Astrocyte (in vitro differentiated cells and primary cell): ENCODE data around the gene FGFR3. TPM values are rescaled to one million over a fixed set of nuclear protein-coding genes. Genes with fewer than 3 reads are reported as not detected.

Source experiments
- DNase-seq: peaks from one replicate; pipeline ENCODE4 v3.0.0-alpha.2; 2010; ENCODE audit warnings: low read depth
- FAIRE-seq: peaks from 2 replicates; lab custom pipeline; 2011; peaks lifted over from hg19 to GRCh38; lab: Jason Lieb, UNC
- H2AFZ ChIP-seq: 2 replicates; pipeline ENCODE4 v1.6.0; 2012; ENCODE audit warnings: low read depth, low read length, inconsistent platforms
- H3K27ac ChIP-seq: 2 replicates; pipeline ENCODE4 v1.5.1; 2011; ENCODE audit warnings: low read depth, low read length, inconsistent platforms
- H3K27me3 ChIP-seq: 2 replicates; pipeline ENCODE4 v1.6.0; 2011; ENCODE audit warnings: low read length, inconsistent platforms; ENCODE audit not compliant: insufficient read depth
- H3K36me3 ChIP-seq: 2 replicates; pipeline ENCODE4 v1.5.1; 2011; ENCODE audit warnings: low read length, inconsistent platforms; ENCODE audit not compliant: insufficient read depth
- H3K4me1 ChIP-seq: 2 replicates; pipeline ENCODE4 v1.5.1; 2011; ENCODE audit warnings: low read length, inconsistent platforms; ENCODE audit not compliant: insufficient read depth
- H3K4me2 ChIP-seq: 2 replicates; pipeline ENCODE4 v1.6.0; 2012; ENCODE audit warnings: low read length, inconsistent platforms
- H3K4me3 ChIP-seq: 2 replicates; pipeline ENCODE4 v1.5.1; 2011; ENCODE audit warnings: low read depth, mild to moderate bottlenecking, low read length, inconsistent platforms; ENCODE audit not compliant: insufficient read depth
- H3K79me2 ChIP-seq: 2 replicates; pipeline ENCODE4 v1.6.0; 2012; ENCODE audit warnings: mild to moderate bottlenecking, low read length, inconsistent platforms; ENCODE audit not compliant: insufficient read depth
- H3K9ac ChIP-seq: 2 replicates; pipeline ENCODE4 v1.6.0; 2012; ENCODE audit warnings: mild to moderate bottlenecking, low read length, inconsistent platforms
- H3K9me3 ChIP-seq: 2 replicates; pipeline ENCODE4 v1.5.1; 2012; ENCODE audit warnings: low read depth, mild to moderate bottlenecking, low read length, inconsistent platforms; ENCODE audit not compliant: insufficient read depth
- H4K20me1 ChIP-seq: 2 replicates; pipeline ENCODE4 v1.6.0; 2012; ENCODE audit warnings: low read length, inconsistent platforms; ENCODE audit not compliant: insufficient read depth
- H3K27ac Mint-ChIP-seq: one replicate; pipeline ENCODE4 v1.8.0; 2021; ENCODE audit warnings: mild to moderate bottlenecking, mixed read lengths; ENCODE audit not compliant: unreplicated experiment
- H3K27me3 Mint-ChIP-seq: one replicate; pipeline ENCODE4 v1.8.0; 2021; ENCODE audit warnings: low read depth, mixed read lengths; ENCODE audit not compliant: unreplicated experiment
- H3K36me3 Mint-ChIP-seq: one replicate; pipeline ENCODE4 v1.8.0; 2021; ENCODE audit warnings: low read depth, mixed read lengths; ENCODE audit not compliant: unreplicated experiment
- H3K4me1 Mint-ChIP-seq: one replicate; pipeline ENCODE4 v1.8.0; 2021; ENCODE audit warnings: low read depth, mixed read lengths; ENCODE audit not compliant: unreplicated experiment
- H3K4me3 Mint-ChIP-seq: one replicate; pipeline ENCODE4 v1.8.0; 2021; ENCODE audit warnings: mild to moderate bottlenecking, moderate library complexity, mixed read lengths; ENCODE audit not compliant: unreplicated experiment
- H3K9me3 Mint-ChIP-seq: one replicate; pipeline ENCODE4 v1.8.0; 2021; ENCODE audit warnings: mild to moderate bottlenecking, mixed read lengths; ENCODE audit not compliant: unreplicated experiment
- CTCF ChIP-seq: IDR thresholded peaks from 2 replicates; pipeline ENCODE4 v1.5.1; 2011; ENCODE audit warnings: low read depth, mild to moderate bottlenecking, inconsistent platforms, low read length, moderate library complexity; ENCODE audit not compliant: insufficient read depth
- EZH2 ChIP-seq: IDR thresholded peaks from 2 replicates; pipeline ENCODE4 v1.6.1; 2012; ENCODE audit warnings: mild to moderate bottlenecking, low read length, inconsistent platforms; ENCODE audit not compliant: insufficient read depth
- total RNA-seq: library from RNA; stranded (reverse); gene quantifications from 2 replicates; pipeline ENCODE4 v1.2.1, GENCODE V29; 2021

The FGFR3 gene
- total RNA-seq, 1 donor from 2014 or later, result 3.9 TPM

GRCh38 chr4:1793940-1794808, 1.1 kb downstream of the FGFR3 start:
- Histone ChIP-seq H4K20me1 (peaks cover 10% of the 10 kb centered on the region), H3K27me3 (peaks cover 16% of the 10 kb centered on the region)
- DNase-seq, result no peak

GRCh38 chr4:1794809-1795298, 1.8 kb downstream of the FGFR3 start:
- H3K4me1 Mint-ChIP-seq, result no peaks in the 10 kb centered on the region
- H3K4me3 Mint-ChIP-seq, result no peak overlapping the region
- Histone ChIP-seq H3K9ac (no peak overlapping the region), H3K4me1 (no peaks in the 10 kb centered on the region), H3K36me3 (no peaks in the 10 kb centered on the region), H4K20me1 (peaks cover 10% of the 10 kb centered on the region), H3K79me2 (no peaks in the 10 kb centered on the region), H3K27ac (no peak overlapping the region), H3K4me3 (no peak overlapping the region), H2AFZ (no peak overlapping the region), H3K27me3 (peaks cover 16% of the 10 kb centered on the region), H3K4me2 (peak overlapping the region; percentile 82), H3K9me3 (no peaks in the 10 kb centered on the region)
- FAIRE-seq (no peak), DNase-seq (no peak)
- peaks cover 28% of the 10 kb centered on the region for H3K27me3 Mint-ChIP-seq
- H3K27ac Mint-ChIP-seq, result no peak overlapping the region
- H3K9me3 Mint-ChIP-seq, result no peaks in the 10 kb centered on the region
- TF ChIP-seq EZH2 (peak; percentile 44), CTCF (no peak)
- no peaks in the 10 kb centered on the region for H3K36me3 Mint-ChIP-seq

More at GRCh38 chr4:1793940-1794808, 1.1 kb downstream of the FGFR3 start:
- Histone ChIP-seq H3K27ac (no peak overlapping the region), H3K4me3 (peak overlapping the region; percentile 23), H3K9ac (no peak overlapping the region), H3K9me3 (no peaks in the 10 kb centered on the region), H3K79me2 (no peaks in the 10 kb centered on the region), H2AFZ (peak overlapping the region; percentile 34), H3K4me2 (peak overlapping the region; percentile 82), H3K4me1 (no peaks in the 10 kb centered on the region), H3K36me3 (no peaks in the 10 kb centered on the region)
- Mint-ChIP-seq H3K9me3 (no peaks in the 10 kb centered on the region), H3K27me3 (peaks cover 28% of the 10 kb centered on the region), H3K4me1 (no peaks in the 10 kb centered on the region), H3K4me3 (no peak overlapping the region), H3K27ac (no peak overlapping the region), H3K36me3 (no peaks in the 10 kb centered on the region)
- FAIRE-seq, result no peak
- no peak for TF ChIP-seq CTCF
- TF ChIP-seq EZH2, result peak; percentile 96
